ENCODE results near the gene ROR2.
"Not testable (repeated sequence)": the region's sequence is repeated elsewhere in the genome, so short reads cannot be mapped to it uniquely, and the experiment has no call there.

ROR2 gene

GRCh38 chr9:91659529-91660495, 290.2 kb downstream of the ROR2 start:
- peak; percentile 39 for DNase-seq

DNA sequence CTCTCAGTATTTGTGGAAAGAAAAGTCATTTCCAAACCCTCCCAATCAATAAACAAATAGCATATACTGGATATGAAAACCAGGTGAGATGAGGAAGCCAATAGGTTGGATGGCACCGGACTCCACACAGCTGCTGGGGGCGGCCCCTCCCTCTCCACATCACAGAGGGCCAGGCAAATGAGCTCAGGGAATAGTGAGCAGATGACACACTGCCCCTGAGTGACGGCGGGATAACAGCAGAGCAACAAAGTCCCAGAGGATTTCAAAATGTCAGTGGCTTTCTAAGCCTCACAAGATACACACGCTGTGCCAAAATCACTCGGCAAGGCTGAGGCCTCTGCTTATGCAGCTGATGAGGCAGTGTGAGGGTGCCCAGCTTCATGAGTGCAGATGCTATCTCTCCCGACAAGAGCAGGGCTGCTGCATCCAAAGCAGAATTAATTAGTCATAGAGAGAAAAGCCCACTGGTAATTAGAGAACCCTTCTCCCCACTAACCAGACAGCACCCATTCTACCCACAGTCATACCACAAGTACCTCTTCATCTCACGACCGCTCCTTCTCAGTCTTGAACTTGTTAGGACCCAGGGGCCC, 291.4 kb downstream of the ROR2 start:
- no peak for DNase-seq

- no peak for DNase-seq
These were observed 292.5 kb downstream of the ROR2 start for GRCh38 chr9:91657501-91657900.

DNA sequence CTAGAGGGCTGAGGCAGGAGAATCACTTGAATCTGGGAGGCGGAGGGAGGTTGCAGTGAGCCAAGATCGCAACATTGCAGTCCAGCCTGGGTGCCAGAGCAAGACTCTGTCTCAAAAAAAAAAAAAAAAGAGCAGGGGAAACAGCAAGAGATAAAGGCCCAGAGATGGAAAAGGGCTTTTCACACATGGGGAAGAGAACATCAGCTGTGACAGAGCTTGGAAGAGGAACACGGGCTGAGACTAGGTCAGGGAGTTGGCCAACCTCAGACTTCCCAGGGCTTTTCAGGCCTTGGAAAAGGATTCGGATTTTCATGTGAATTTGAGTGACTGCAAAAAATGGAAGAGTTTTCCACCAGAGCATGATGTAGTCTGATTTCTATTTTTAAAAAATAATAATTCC, 294.4 kb downstream of the ROR2 start:
- DNase-seq = no peak

GRCh38 chr9:91655215-91655614, 294.8 kb downstream of the ROR2 start:
- DNase-seq = no peak

- no peak for DNase-seq
These were observed 295.5 kb downstream of the ROR2 start for GRCh38 chr9:91654527-91654926.

GRCh38 chr9:91647371-91647770, 302.7 kb downstream of the ROR2 start:
- no peak for DNase-seq

DNA sequence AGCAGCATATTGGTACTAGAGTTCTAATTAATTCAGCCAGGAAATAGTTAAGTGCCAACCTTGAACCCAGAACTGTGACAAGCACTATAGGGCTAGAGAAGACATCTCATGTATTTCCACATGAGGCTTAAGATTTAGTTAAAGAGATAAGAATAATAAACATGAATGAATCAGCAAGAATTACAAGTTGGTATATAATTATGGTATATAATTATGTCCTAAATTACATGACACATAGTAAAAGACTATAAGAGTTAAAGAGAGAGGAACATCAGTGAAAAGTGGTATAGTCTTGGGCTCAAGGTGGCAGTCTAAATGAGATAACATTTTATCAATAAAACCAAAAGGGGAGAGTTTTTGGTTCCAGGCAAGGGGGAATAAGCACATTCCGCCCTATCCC, 303.3 kb downstream of the ROR2 start:
- DNase-seq = no peak

DNA sequence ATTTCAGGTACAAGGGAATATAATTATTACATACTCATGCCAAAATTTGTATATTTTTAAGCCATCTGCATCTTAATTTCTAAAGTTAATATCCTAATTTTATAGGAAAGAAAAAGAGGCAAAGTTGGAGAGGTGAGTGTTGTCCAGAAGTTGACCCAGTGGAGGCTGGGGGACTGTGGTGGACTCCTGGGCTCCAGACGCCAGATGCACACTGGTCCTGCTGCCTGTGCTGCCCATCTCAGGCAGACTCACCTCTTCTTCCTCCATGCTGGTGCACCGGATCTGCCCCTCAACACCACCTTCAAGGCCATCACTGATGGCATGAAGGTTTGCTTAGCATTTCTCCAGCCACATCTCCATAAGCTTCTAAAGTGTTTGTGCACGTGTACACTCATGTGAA, 305.6 kb downstream of the ROR2 start:
- no peak for DNase-seq

DNA sequence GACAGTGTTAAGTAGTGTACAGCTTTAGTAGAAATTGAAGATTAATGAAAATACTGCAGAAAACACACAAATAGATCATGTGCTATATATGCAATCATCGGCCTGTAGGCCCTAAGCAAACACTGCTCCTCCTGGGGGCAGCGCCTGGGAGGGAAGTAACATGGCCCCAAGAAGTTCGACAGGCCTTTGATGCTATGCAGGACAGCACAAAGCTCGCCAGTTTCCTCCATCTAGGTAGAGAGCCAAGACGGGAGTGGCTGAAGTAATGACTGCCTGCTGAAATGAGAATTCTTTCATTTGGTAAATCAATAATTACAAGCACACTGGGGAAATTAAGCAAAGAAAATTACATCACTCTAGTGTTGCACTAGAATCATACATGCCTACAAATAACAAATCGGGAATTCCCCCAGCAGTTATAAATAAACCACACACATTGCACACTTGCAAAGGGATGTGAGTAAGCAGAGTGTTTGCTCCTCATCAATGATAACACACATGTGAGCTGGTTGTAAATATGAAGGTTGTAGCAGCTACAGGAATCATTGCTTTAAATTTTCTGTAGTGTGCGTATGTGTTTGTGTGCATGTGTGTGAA, 306.4 kb downstream of the ROR2 start:
- no peak for DNase-seq

DNA sequence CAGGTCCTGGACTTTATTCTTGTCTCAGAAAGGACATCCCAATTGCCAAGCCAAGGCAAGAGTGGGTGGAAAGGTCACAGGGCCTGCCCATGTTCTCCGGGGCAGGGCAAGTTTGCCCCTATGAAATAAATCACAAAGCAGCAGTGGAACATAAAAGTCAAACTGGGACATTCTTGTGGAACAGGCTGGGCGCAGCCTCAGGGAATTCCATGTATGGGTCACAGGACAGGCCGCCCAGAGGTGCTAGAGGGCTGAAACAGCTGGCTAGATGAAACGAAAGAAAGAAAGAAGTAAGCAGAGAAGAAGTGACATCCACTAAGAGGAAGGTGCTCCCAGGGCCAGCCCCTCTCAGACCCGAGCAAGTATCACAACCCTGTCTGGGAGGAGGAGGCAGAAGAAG, 307.3 kb downstream of the ROR2 start:
- no peak for DNase-seq

DNA sequence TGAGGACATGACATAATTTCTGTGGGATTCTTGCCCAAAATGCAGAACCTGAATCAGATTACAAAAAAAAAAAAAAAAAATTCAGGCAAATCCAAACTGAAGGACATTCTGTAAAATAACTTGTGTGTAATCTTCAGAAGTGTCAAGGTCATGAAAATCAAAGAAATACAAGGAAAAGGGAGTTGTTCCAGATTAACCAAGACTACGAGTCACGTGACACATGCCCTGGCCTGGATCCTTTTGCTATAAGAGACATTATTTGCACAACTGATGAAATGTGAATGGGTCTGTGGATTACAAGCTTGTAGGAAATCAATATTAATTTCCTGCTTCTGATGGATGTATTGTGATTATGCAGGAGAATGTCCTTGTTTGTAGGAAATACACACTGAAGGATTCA, 309.6 kb downstream of the ROR2 start:
- no peak for DNase-seq

DNA sequence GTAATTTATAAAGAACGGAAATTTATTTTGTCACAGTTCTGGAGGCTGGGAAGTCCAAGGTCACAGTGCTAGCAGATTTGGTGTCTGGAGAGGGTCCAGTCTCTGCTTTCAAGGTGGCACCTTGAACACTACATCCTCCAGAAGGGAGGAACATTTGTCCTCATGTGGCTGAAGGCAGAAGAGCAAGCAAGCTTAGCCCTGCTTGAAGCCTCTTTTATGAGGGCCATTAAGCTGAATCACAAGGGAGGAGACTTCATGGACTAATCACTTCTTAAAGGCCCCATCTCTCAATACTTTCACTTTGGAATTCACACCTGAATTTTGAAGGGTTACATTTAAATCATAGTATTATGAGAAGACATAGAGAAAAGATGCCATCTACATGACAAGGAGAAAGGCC, 311.0 kb downstream of the ROR2 start:
- DNase-seq = no peak

- DNase-seq = not testable (repeated sequence)
These were observed 315.2 kb downstream of the ROR2 start for GRCh38 chr9:91634832-91635231.

DNA sequence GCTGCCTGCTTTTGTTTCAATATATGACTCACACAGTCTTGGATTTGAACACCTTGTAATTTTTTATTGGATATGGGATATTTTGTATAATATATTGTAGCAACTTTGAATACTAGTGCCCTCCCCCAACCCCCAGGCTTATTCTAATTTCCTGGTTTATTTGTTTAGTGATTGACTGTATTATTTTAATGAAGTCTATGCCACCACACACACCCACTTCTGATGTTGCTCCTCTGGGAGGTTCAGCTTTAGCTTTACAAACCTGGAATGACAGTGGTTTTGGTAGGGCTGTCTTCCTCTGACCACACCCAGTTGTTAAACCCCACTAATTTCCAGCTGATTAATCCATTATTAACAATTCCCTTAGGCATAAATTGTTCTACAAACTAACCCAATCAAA, 320.3 kb downstream of the ROR2 start:
- no peak for DNase-seq

DNA sequence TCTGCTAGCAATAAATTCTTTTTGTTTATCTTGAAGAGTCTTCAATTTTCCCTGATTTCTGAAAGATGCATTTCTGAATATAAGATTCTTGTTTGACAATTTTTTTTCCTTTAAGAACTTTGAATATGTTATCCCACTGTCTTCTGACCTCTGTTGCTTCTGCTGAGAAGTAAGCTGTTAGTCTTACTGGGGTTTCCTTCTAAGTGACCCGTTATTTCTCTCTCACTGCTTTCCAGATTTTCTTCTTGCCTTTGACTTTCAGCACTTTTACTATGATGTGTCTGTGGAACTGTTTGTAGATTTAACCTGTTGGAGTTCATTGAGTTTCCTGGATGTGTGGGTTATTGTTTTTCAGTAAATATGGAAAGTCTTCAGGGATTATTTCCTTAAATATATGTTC, 321.1 kb downstream of the ROR2 start:
- no peak for DNase-seq

DNA sequence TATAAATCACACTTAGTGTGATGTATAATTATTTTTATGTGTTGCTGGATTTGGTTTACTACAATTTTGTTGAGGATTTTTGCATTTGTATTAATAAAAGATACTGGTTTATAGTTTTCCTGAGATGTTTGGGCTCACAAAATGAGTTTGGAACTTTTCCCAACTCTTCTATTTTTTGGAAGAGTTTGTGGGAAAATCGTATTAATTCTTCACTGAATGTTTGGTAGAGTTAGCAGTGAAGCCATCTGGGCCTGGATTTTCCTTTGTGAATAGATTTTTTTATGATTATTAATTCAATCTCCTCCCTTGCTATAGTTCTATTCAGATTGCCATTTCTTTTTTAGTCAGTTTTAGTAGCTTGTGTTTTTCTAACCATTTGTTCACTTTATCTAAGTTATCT, 324.7 kb downstream of the ROR2 start:
- no peak for DNase-seq

DNA sequence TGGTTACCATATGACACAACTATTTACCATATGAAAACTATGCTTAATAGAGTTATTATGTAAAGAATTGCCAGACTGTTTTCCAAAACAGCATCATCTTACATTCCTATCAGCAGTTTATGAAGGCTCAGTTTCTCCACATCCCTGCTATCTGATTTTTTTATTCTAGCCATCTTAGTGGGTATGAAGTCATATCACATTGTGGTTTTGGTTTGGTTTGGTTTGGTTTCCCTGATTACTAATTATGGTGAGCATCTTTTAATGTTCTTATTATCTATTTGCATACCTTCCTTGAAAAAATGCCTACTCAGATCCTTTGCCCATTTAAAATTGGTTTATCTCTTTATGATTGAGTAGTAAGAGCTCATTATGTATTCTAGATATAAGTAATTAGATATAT, 327.0 kb downstream of the ROR2 start:
- DNase-seq = no peak

GRCh38 chr9:91622121-91622520, 327.9 kb downstream of the ROR2 start:
- not testable (repeated sequence) for DNase-seq

DNA sequence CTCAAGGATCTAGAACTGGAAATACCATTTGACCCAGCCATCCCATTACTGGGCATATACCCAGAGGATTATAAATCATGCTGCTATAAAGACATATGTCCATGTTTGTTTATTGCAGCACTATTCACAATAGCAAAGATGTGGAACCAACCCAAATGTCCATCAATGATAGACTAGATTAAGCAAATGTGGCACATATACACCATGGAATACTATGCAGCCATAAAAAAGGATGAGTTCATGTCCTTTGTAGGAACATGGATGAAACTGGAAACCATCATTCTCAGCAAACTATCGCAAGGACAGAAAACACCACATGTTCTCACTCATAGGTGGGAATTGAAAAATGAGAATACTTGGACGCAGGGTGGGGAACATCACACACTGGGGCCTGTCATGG, 336.0 kb downstream of the ROR2 start:
- not testable (repeated sequence) for DNase-seq

GRCh38 chr9:91611582-91611981, 338.4 kb downstream of the ROR2 start:
- DNase-seq = no peak

GRCh38 chr9:91606255-91606995, 343.6 kb downstream of the ROR2 start:
- DNase-seq = no peak

DNA sequence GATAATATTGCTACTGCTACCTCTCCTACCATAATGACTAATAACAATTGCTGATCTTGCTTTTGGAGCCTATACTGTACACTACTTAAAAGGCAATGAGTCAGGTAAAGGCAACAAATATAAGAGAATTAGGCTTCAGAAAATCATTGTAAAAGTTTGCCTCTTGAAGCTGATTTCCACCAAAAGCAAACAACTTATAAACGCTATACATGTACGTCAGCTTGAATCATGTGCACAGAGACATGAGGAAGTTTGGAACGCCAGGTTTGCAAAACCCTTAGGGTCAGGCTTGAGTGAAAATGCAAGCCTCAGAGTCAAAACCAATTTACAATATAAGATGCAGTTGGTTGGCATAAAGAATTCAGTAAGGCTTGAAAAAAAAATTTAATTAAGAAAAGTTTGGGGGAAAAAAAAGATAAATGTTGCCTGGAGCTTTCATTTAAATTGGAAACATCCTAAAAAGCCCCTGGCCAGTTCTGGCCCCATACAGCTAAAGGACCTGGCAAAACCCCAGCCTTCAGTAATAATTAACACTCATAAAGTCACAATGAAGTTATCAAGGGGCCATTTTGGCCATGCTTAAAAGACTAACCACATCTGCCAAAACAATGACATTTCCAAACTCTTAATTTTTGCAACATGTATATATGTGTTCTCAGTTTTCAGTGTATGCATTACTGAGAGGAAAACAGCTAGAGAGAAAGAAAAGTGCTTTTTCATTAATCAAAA, 345.4 kb downstream of the ROR2 start:
- DNase-seq = no peak

Measured in kidney glomerular epithelial cell (primary cell).